ENCODE results near the gene OR4D11.

GRCh38 chr11:59475176-59475575 is 28.2 kb upstream of the OR4D11 start:
- TF ChIP-seq CTCF (IDR thresholded peaks at IDR 0.05) (no peak), POLR2AphosphoS5 (IDR thresholded peaks at IDR 0.05) (no peak), EP300 (IDR thresholded peaks at IDR 0.05) (no peak), POLR2A (IDR thresholded peaks at IDR 0.05; ENCODE audit: low read depth) (no peak)
